ENCODE measurements around the gene KBTBD8.

KBTBD8 gene

GRCh38 chr3:66998904-66999235 is 763 bp downstream of the KBTBD8 start:
- DNase-seq (ENCODE audit: low spot score), result peak; percentile 11

GRCh38 chr3:67000009-67000408 is 1.9 kb downstream of the KBTBD8 start:
- peak; percentile 35 for DNase-seq (ENCODE audit: low spot score)

GRCh38 chr3:67001086-67001861 is 3.2 kb downstream of the KBTBD8 start:
- no peak for DNase-seq (ENCODE audit: low spot score)

GRCh38 chr3:67005974-67006373 is 7.9 kb downstream of the KBTBD8 start:
- DNase-seq (ENCODE audit: low spot score), result no peak

- DNase-seq (ENCODE audit: low spot score), result no peak
Observed at GRCh38 chr3:67006460-67006859, 8.4 kb downstream of the KBTBD8 start.

GRCh38 chr3:67008388-67008787 is 10.3 kb downstream of the KBTBD8 start:
- DNase-seq (ENCODE audit: low spot score), result no peak

GRCh38 chr3:67009716-67010115 is 11.6 kb downstream of the KBTBD8 start:
- DNase-seq (ENCODE audit: low spot score), result no peak

GRCh38 chr3:67011414-67012131 is 13.5 kb downstream of the KBTBD8 start:
- DNase-seq (ENCODE audit: low spot score), result no peak

GRCh38 chr3:67012564-67012963 is 14.5 kb downstream of the KBTBD8 start:
- no peak for DNase-seq (ENCODE audit: low spot score)

- DNase-seq (ENCODE audit: low spot score), result no peak
Observed at GRCh38 chr3:67015702-67016484, 17.8 kb downstream of the KBTBD8 start.

GRCh38 chr3:67016522-67017080 is 18.5 kb downstream of the KBTBD8 start:
- no peak for DNase-seq (ENCODE audit: low spot score)

- DNase-seq (ENCODE audit: low spot score), result no peak
Observed at GRCh38 chr3:67017211-67017610, 19.1 kb downstream of the KBTBD8 start.

GRCh38 chr3:67018105-67018788 is 20.1 kb downstream of the KBTBD8 start:
- DNase-seq (ENCODE audit: low spot score), result peak; percentile 13

GRCh38 chr3:67018789-67019526 is 20.9 kb downstream of the KBTBD8 start:
- no peak for DNase-seq (ENCODE audit: low spot score)

GRCh38 chr3:67028001-67028784 is 30.1 kb downstream of the KBTBD8 start:
- no peak for DNase-seq (ENCODE audit: low spot score)

- no peak for DNase-seq (ENCODE audit: low spot score)
Observed at GRCh38 chr3:67030785-67031740, 33.0 kb downstream of the KBTBD8 start.

- DNase-seq (ENCODE audit: low spot score), result no peak
Observed at GRCh38 chr3:67031986-67032385, 33.9 kb downstream of the KBTBD8 start.

GRCh38 chr3:67033079-67033478 is 35.0 kb downstream of the KBTBD8 start:
- no peak for DNase-seq (ENCODE audit: low spot score)

- DNase-seq (ENCODE audit: low spot score), result no peak
Observed at GRCh38 chr3:67034371-67034770, 36.3 kb downstream of the KBTBD8 start.

Data from kidney capillary endothelial cell (primary cell).